H9 (cell line): ENCODE results near the gene CTSW. TPM values are rescaled to one million over a fixed set of nuclear protein-coding genes. Genes with fewer than 3 reads are reported as not detected.

Experiments used
- DNase-seq: peaks from one replicate; pipeline ENCODE4 v3.0.0-alpha.2; 2017
- H2AFZ ChIP-seq: one replicate; pipeline ENCODE4 v1.6.1; 2013; ENCODE audit warnings: mild to moderate bottlenecking, low read length, control low read depth, moderate library complexity
- H2AK5ac ChIP-seq: 2 replicates; pipeline ENCODE4 v1.6.1; 2013; ENCODE audit warnings: low read length, control low read depth, mixed read lengths; ENCODE audit not compliant: insufficient read length
- H2BK120ac ChIP-seq: one replicate; pipeline ENCODE4 v1.6.1; 2013; ENCODE audit warnings: low read depth, mild to moderate bottlenecking, low read length, control low read depth, inconsistent platforms; ENCODE audit not compliant: poor library complexity, severe bottlenecking
- H2BK12ac ChIP-seq: 2 replicates; pipeline ENCODE4 v1.6.1; 2013; ENCODE audit warnings: low read length, control low read depth, mixed read lengths, low read depth; ENCODE audit not compliant: insufficient read length
- H2BK15ac ChIP-seq: 2 replicates; pipeline ENCODE4 v1.6.1; 2013; ENCODE audit warnings: low read depth, low read length, control low read depth
- H2BK20ac ChIP-seq: one replicate; pipeline ENCODE4 v1.6.1; 2013; ENCODE audit warnings: low read depth, mild to moderate bottlenecking, low read length, control low read depth, inconsistent platforms; ENCODE audit not compliant: poor library complexity, severe bottlenecking
- H2BK5ac ChIP-seq: 2 replicates; pipeline ENCODE4 v1.6.1; 2013; ENCODE audit warnings: low read length, control low read depth, mixed read lengths; ENCODE audit not compliant: insufficient read length
- H3K14ac ChIP-seq: 2 replicates; pipeline ENCODE4 v1.6.1; 2013; ENCODE audit warnings: low read length, control low read depth; ENCODE audit not compliant: insufficient read depth
- H3K18ac ChIP-seq: 2 replicates; pipeline ENCODE4 v1.6.1; 2013; ENCODE audit warnings: low read depth, mild to moderate bottlenecking, mixed read lengths, low read length, control low read depth; ENCODE audit not compliant: insufficient read length
- H3K23ac ChIP-seq: 2 replicates; pipeline ENCODE4 v1.6.1; 2013; ENCODE audit warnings: low read length, control low read depth, mixed read lengths, low read depth; ENCODE audit not compliant: insufficient read length
- H3K23me2 ChIP-seq: 2 replicates; pipeline ENCODE4 v1.6.1; 2013; ENCODE audit warnings: low read depth, mild to moderate bottlenecking, mixed read lengths, low read length, control low read depth; ENCODE audit not compliant: insufficient read length, poor library complexity, severe bottlenecking
- H3K27ac ChIP-seq: 2 replicates; pipeline ENCODE4 v1.5.1; 2013; ENCODE audit warnings: low read length, control low read depth, mixed read lengths, low read depth; ENCODE audit not compliant: insufficient read length
- H3K27me3 ChIP-seq: 2 replicates; pipeline ENCODE4 v1.6.1; 2013; ENCODE audit warnings: low read length, control low read depth, inconsistent platforms; ENCODE audit not compliant: insufficient read depth
- H3K4ac ChIP-seq: 2 replicates; pipeline ENCODE4 v1.6.1; 2013; ENCODE audit warnings: low read depth, mild to moderate bottlenecking, control low read depth, inconsistent platforms, low read length, moderate library complexity
- H3K4me1 ChIP-seq: 2 replicates; pipeline ENCODE4 v1.6.1; 2013; ENCODE audit warnings: low read length, control low read depth, inconsistent platforms; ENCODE audit not compliant: insufficient read depth
- H3K4me2 ChIP-seq: 2 replicates; pipeline ENCODE4 v1.6.1; 2013; ENCODE audit warnings: low read length, control low read depth, mixed read lengths; ENCODE audit not compliant: insufficient read length, insufficient read depth
- H3K56ac ChIP-seq: 2 replicates; pipeline ENCODE4 v1.6.1; 2013; ENCODE audit warnings: low read depth, mild to moderate bottlenecking, mixed read lengths, low read length, control low read depth; ENCODE audit not compliant: insufficient read length
- H3K79me1 ChIP-seq: 2 replicates; pipeline ENCODE4 v1.6.1; 2013; ENCODE audit warnings: low read depth, mild to moderate bottlenecking, moderate library complexity, low read length, control low read depth, inconsistent platforms; ENCODE audit not compliant: insufficient read depth, poor library complexity, severe bottlenecking
- H3K79me2 ChIP-seq: 2 replicates; pipeline ENCODE4 v1.6.1; 2013; ENCODE audit warnings: low read length, control low read depth, inconsistent platforms; ENCODE audit not compliant: insufficient read depth
- H3K9ac ChIP-seq: 2 replicates; pipeline ENCODE4 v1.6.1; 2013; ENCODE audit warnings: low read length, control low read depth, mixed read lengths; ENCODE audit not compliant: insufficient read length; ENCODE audit errors: extremely low read depth
- H3K9me3 ChIP-seq: one replicate; pipeline ENCODE4 v1.6.1; 2013; ENCODE audit warnings: low read depth, low read length, inconsistent platforms; ENCODE audit not compliant: control insufficient read depth
- H3T11ph ChIP-seq: one replicate; pipeline ENCODE4 v1.6.1; 2013; ENCODE audit warnings: mild to moderate bottlenecking, low read length, control low read depth, inconsistent platforms
- H4K20me1 ChIP-seq: one replicate; pipeline ENCODE4 v1.6.1; 2013; ENCODE audit not compliant: control insufficient read depth, insufficient read length, insufficient read depth
- H4K5ac ChIP-seq: 2 replicates; pipeline ENCODE4 v1.6.1; 2013; ENCODE audit warnings: low read depth, mild to moderate bottlenecking, mixed read lengths, low read length, control low read depth; ENCODE audit not compliant: insufficient read length
- H4K8ac ChIP-seq: replicated peaks from 2 replicates; pipeline ENCODE4 v1.6.1; 2013; ENCODE audit warnings: low read length, control low read depth, mixed read lengths, low read depth; ENCODE audit not compliant: insufficient read length
- H4K91ac ChIP-seq: 2 replicates; pipeline ENCODE4 v1.6.1; 2013; ENCODE audit warnings: low read depth, mild to moderate bottlenecking, moderate library complexity, mixed read lengths, low read length, control low read depth; ENCODE audit not compliant: insufficient read length
- H3K27ac Mint-ChIP-seq, 3 experiments: 2 replicates in 2 of 3; 3 replicates in 1 of 3; pipeline ENCODE4 v1.8.0; 2020 to 2021; ENCODE audit warnings: mixed read lengths in 3 of 3, mild to moderate bottlenecking in 1 of 3, moderate library complexity in 1 of 3
- H3K27me3 Mint-ChIP-seq: 2 replicates; pipeline ENCODE4 v1.8.0; 2021; ENCODE audit warnings: low read depth, mild to moderate bottlenecking, moderate library complexity, mixed read lengths
- H3K36me3 Mint-ChIP-seq, 3 experiments: 2 replicates in 2 of 3; 3 replicates in 1 of 3; pipeline ENCODE4 v1.8.0; 2020 to 2021; ENCODE audit warnings: low read depth in 3 of 3, mixed read lengths in 3 of 3; ENCODE audit not compliant: insufficient read depth in 1 of 3
- H3K4me1 Mint-ChIP-seq, 2 experiments: 2 replicates each; pipeline ENCODE4 v1.8.0; 2020; ENCODE audit warnings: mixed read lengths in 2 of 2
- H3K4me3 Mint-ChIP-seq, 2 experiments: 2 replicates in 1 of 2; 3 replicates in 1 of 2; pipeline ENCODE4 v1.8.0; 2020 to 2021; ENCODE audit warnings: mild to moderate bottlenecking in 2 of 2, mixed read lengths in 2 of 2, moderate library complexity in 1 of 2
- H3K9me3 Mint-ChIP-seq, 2 experiments: 2 replicates in 1 of 2; 3 replicates in 1 of 2; pipeline ENCODE4 v1.8.0; 2020; ENCODE audit warnings: mild to moderate bottlenecking in 2 of 2, mixed read lengths in 2 of 2, moderate library complexity in 1 of 2
- WGBS: extraction: QIAGEN DNeasy Blood & Tissue Kit; methylation state at CpG from one replicate; pipeline ENCODE4 v1.1.7; 2013; ENCODE audit warnings: missing lambda C conversion rate, low lambda C conversion rate, mixed read lengths; ENCODE audit not compliant: insufficient read length; ENCODE audit errors: extremely low coverage; 5-methylcytosine and 5-hydroxymethylcytosine counted together
- total RNA-seq: library from RNA; stranded (reverse); gene quantifications from 2 replicates; pipeline ENCODE4 v1.2.1, GENCODE V29; 2021
- TF ChIP-seq, protein P1 (sequence below): fragments of 200-600 bp; sonication (generic); conservative IDR thresholded peaks from 3 replicates; pipeline ENCODE4 v1.8.0; 2021; ENCODE audit warnings: antibody characterized with exemption, mild to moderate bottlenecking

Gene CTSW
- total RNA-seq, 1 experiment from 2014 or later: not detected

DNA sequence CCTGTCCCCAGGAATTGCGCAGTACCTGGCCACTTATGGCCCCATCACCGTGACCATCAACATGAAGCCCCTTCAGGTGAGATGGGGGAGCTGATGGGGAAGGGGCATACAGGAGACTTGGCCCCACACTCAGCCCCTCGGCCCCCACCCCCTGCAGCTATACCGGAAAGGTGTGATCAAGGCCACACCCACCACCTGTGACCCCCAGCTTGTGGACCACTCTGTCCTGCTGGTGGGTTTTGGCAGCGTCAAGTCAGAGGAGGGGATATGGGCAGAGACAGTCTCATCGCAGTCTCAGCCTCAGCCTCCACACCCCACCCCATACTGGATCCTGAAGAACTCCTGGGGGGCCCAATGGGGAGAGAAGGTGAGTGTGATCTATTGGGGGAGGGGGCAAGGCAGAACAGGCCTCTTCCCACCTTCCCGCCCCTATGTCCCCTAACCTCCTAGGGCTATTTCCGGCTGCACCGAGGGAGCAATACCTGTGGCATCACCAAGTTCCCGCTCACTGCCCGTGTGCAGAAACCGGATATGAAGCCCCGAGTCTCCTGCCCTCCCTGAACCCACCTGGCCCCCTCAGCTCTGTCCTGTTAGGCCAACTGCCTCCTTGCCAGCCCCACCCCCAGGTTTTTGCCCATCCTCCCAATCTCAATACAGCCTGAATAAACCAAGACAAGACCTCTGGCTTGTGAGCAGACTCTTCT is 3.6 kb downstream of the CTSW start:
- H3K27ac Mint-ChIP-seq: no peak overlapping the region; a peak in 1 of 7 replicates

More for the DNA sequence above, 3.6 kb downstream of the CTSW start:
- Histone ChIP-seq H3T11ph (no peak overlapping the region), H3K27me3 (no peaks in the 10 kb centered on the region), H3K18ac (no peak overlapping the region), H3K14ac (no peak overlapping the region), H4K91ac (no peak overlapping the region), H3K56ac (no peak overlapping the region), H4K5ac (no peak overlapping the region), H3K79me2 (no peaks in the 10 kb centered on the region), H2BK5ac (no peak overlapping the region), H3K9me3 (no peaks in the 10 kb centered on the region), H4K20me1 (no peaks in the 10 kb centered on the region), H2BK12ac (no peak overlapping the region), H4K8ac (no peak overlapping the region), H3K9ac (no peak overlapping the region), H3K27ac (no peak overlapping the region), H2AFZ (no peak overlapping the region), H3K79me1 (no peaks in the 10 kb centered on the region), H3K4ac (no peak overlapping the region), H2BK120ac (no peak overlapping the region), H3K23ac (no peak overlapping the region), H2BK15ac (no peak overlapping the region), H2AK5ac (no peak overlapping the region), H2BK20ac (no peak overlapping the region), H3K23me2 (no peaks in the 10 kb centered on the region), H3K4me1 (peaks cover 2% of the 10 kb centered on the region; the same call in 1 of the 2 replicates), H3K4me2 (no peak overlapping the region)
- Mint-ChIP-seq H3K36me3 (peaks cover 35 to 58% (median 55%) of the 10 kb centered on the region in 3 experiments), H3K4me1 (peaks cover 9 to 20% of the 10 kb centered on the region in 2 experiments), H3K4me3 (no peak overlapping the region), H3K27me3 (peaks cover 2% of the 10 kb centered on the region), H3K9me3 (no peaks in the 10 kb centered on the region)
- DNase-seq: no peak
- no CpG with 5 or more reads among the region's 13 CpGs for WGBS
- TF ChIP-seq, protein P1, sequence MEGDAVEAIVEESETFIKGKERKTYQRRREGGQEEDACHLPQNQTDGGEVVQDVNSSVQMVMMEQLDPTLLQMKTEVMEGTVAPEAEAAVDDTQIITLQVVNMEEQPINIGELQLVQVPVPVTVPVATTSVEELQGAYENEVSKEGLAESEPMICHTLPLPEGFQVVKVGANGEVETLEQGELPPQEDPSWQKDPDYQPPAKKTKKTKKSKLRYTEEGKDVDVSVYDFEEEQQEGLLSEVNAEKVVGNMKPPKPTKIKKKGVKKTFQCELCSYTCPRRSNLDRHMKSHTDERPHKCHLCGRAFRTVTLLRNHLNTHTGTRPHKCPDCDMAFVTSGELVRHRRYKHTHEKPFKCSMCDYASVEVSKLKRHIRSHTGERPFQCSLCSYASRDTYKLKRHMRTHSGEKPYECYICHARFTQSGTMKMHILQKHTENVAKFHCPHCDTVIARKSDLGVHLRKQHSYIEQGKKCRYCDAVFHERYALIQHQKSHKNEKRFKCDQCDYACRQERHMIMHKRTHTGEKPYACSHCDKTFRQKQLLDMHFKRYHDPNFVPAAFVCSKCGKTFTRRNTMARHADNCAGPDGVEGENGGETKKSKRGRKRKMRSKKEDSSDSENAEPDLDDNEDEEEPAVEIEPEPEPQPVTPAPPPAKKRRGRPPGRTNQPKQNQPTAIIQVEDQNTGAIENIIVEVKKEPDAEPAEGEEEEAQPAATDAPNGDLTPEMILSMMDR: no peak
